Activated B cell treated with CpG ODN at 0.5 μM for 24 hours (primary cell): ENCODE data around the gene CD34. TPM values are rescaled to one million over a fixed set of nuclear protein-coding genes. Genes with fewer than 3 reads are reported as not detected.
"Not testable (repeated sequence)": the region's sequence is repeated elsewhere in the genome, so short reads cannot be mapped to it uniquely, and the experiment has no call there.

Experiments used
- ATAC-seq: fragments of 200-7000 bp; cut with Tn5 transposase; one replicate; pipeline ENCODE4 v1.10.0; 2021; ENCODE audit warnings: low read depth, mild to moderate bottlenecking, moderate library complexity
- CTCF ChIA-PET: fragments of 350-600 bp; sonication (Branson Sonifier 250); formaldehyde crosslinking; loops from one replicate; lab custom pipeline; 2021; ENCODE audit warnings: antibody characterized with exemption; lab: Charles Lee
- POLR2A ChIA-PET: fragments of 350-600 bp; sonication (Branson Sonifier 250); formaldehyde crosslinking; loops from one replicate; lab custom pipeline; 2021; ENCODE audit warnings: antibody characterized with exemption; lab: Charles Lee
- DNase-seq: peaks from one replicate; pipeline ENCODE4 v3.0.0; 2022
- H3K27ac Mint-ChIP-seq: one replicate; pipeline ENCODE4 v1.8.0; 2020; ENCODE audit warnings: mixed read lengths
- H3K27me3 Mint-ChIP-seq: one replicate; pipeline ENCODE4 v1.8.0; 2021; ENCODE audit warnings: mixed read lengths
- H3K36me3 Mint-ChIP-seq: one replicate; pipeline ENCODE4 v1.8.0; 2021; ENCODE audit warnings: low read depth, mixed read lengths
- H3K4me1 Mint-ChIP-seq: one replicate; pipeline ENCODE4 v1.8.0; 2021; ENCODE audit warnings: mixed read lengths
- H3K4me3 Mint-ChIP-seq: one replicate; pipeline ENCODE4 v1.8.0; 2020; ENCODE audit warnings: mild to moderate bottlenecking, mixed read lengths
- H3K9me3 Mint-ChIP-seq: one replicate; pipeline ENCODE4 v1.8.0; 2020; ENCODE audit warnings: mixed read lengths
- intact Hi-C: fragments of 100-400 bp; cut with micrococcal nuclease; formaldehyde crosslinking; loops from one replicate; pipeline ENCODE4 v1.15.1; 2024
- total RNA-seq: library from RNA; stranded (reverse); gene quantifications from 2 replicates; pipeline ENCODE4 v1.2.3, GENCODE V29; 2022
- TF ChIP-seq, protein P1 (sequence below): fragments of 200-600 bp; IDR thresholded peaks from one replicate; pipeline ENCODE4 v1.8.0; 2022; ENCODE audit warnings: antibody characterized with exemption, mild to moderate bottlenecking

Gene CD34
- total RNA-seq, 1 donor from 2014 or later = not detected

GRCh38 chr1:207935166-207935583 lies 24.2 kb upstream of the CD34 start:
- H3K4me3 Mint-ChIP-seq = no peak overlapping the region
- no peaks in the 10 kb centered on the region for H3K36me3 Mint-ChIP-seq
- ATAC-seq = no peak
- intact Hi-C loops = no loop called here
- no peaks in the 10 kb centered on the region for H3K27me3 Mint-ChIP-seq
- no peak for DNase-seq
- POLR2A ChIA-PET = interaction anchor here (1.0 kb wide), 1 partner anchor 28 kb away, joined by 3 read pairs; no protein-coding TSS in a partner anchor
- peaks cover 14% of the 10 kb centered on the region for H3K9me3 Mint-ChIP-seq
- no peak overlapping the region for H3K27ac Mint-ChIP-seq
- CTCF ChIA-PET = no interaction called here
- TF ChIP-seq, protein P1, sequence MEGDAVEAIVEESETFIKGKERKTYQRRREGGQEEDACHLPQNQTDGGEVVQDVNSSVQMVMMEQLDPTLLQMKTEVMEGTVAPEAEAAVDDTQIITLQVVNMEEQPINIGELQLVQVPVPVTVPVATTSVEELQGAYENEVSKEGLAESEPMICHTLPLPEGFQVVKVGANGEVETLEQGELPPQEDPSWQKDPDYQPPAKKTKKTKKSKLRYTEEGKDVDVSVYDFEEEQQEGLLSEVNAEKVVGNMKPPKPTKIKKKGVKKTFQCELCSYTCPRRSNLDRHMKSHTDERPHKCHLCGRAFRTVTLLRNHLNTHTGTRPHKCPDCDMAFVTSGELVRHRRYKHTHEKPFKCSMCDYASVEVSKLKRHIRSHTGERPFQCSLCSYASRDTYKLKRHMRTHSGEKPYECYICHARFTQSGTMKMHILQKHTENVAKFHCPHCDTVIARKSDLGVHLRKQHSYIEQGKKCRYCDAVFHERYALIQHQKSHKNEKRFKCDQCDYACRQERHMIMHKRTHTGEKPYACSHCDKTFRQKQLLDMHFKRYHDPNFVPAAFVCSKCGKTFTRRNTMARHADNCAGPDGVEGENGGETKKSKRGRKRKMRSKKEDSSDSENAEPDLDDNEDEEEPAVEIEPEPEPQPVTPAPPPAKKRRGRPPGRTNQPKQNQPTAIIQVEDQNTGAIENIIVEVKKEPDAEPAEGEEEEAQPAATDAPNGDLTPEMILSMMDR = no peak
- peaks cover 4% of the 10 kb centered on the region for H3K4me1 Mint-ChIP-seq

GRCh38 chr1:207933205-207933800 lies 22.4 kb upstream of the CD34 start:
- CTCF ChIA-PET = no interaction called here
- TF ChIP-seq, protein P1 = no peak
- ATAC-seq (no peak), DNase-seq (no peak)
- POLR2A ChIA-PET = no interaction called here
- no peak overlapping the region for H3K4me3 Mint-ChIP-seq
- no peaks in the 10 kb centered on the region for H3K36me3 Mint-ChIP-seq
- H3K27ac Mint-ChIP-seq = no peak overlapping the region
- H3K9me3 Mint-ChIP-seq = peaks cover 14% of the 10 kb centered on the region
- intact Hi-C loops = no loop called here
- H3K27me3 Mint-ChIP-seq = peaks cover 2% of the 10 kb centered on the region
- peaks cover 4% of the 10 kb centered on the region for H3K4me1 Mint-ChIP-seq

DNA sequence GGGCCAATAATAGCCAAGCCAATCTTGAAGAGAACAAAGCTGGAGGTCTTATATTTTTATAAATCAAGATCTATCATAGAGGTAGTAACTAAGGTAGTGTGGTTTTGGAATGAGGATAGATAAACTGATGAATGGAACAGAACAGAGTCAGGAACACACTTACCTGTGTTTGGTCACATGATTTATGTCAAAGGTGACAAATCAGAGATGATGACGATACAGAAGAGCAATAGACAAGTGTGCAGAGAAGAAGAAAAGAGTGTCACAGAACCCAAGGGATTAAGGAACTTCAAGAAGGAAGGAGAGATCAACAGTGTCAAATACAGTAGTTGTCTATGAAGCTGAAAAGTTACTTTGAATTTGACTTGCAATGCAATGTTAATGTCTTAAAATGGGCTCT lies 16.1 kb upstream of the CD34 start:
- Mint-ChIP-seq H3K9me3 (peaks cover 3% of the 10 kb centered on the region), H3K4me3 (no peak overlapping the region), H3K4me1 (no peaks in the 10 kb centered on the region), H3K27ac (no peak overlapping the region), H3K36me3 (no peaks in the 10 kb centered on the region), H3K27me3 (peaks cover 16% of the 10 kb centered on the region)
- TF ChIP-seq, protein P1 = no peak
- ATAC-seq (no peak), DNase-seq (no peak)
- ChIA-PET CTCF (no interaction called here), POLR2A (no interaction called here)
- intact Hi-C loops = no loop called here

DNA sequence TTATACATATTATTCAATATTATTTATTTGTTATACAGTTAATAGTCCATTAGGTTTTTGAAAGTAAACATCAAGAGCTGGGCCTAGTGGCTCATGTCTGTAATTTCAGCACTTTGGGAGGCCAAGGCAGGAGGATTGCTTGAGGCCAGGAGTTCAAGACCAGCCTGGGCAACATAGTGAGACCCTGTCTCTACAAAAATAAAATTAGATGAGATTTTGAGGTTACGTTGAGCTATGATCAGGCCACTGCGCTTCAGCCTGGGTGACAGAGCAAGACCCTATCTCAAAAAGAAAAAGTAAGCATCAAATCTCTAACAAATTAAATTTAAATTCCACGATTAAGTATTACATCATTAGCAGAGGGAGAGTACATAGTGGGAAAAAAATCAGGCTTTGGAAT lies 15.0 kb upstream of the CD34 start:
- peaks cover 21% of the 10 kb centered on the region for H3K27me3 Mint-ChIP-seq
- intact Hi-C loops, DNase-seq, CTCF ChIA-PET, H3K36me3 Mint-ChIP-seq, POLR2A ChIA-PET, H3K4me3 Mint-ChIP-seq, H3K9me3 Mint-ChIP-seq, H3K4me1 Mint-ChIP-seq, ATAC-seq, H3K27ac Mint-ChIP-seq: not testable (repeated sequence)

DNA sequence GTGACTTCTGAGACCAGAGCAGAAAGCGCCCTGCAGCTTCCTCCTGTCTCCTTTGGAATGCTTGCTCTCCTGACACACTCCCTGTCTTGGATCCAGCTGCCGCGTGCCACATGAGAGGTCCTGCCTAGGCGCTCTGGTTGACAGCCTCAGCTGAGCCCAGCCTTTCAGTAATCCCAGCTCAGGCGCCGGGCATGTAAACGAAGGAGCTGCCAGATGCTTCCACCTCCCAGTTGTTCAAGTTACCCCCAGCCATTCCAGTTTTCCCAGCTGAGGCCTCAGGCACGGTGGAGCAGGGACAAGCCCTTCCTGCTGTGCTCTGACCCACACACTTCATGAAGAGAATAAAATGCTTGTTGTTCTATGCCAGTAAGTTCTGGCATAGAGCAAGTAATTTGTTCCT lies 14.3 kb upstream of the CD34 start:
- Mint-ChIP-seq H3K9me3 (no peaks in the 10 kb centered on the region), H3K4me3 (no peak overlapping the region), H3K36me3 (no peaks in the 10 kb centered on the region), H3K27ac (no peak overlapping the region), H3K4me1 (no peaks in the 10 kb centered on the region), H3K27me3 (peaks cover 23% of the 10 kb centered on the region)
- ChIA-PET POLR2A (no interaction called here), CTCF (no interaction called here)
- intact Hi-C loops = no loop called here
- DNase-seq = no peak
- TF ChIP-seq, protein P1 = no peak
- no peak for ATAC-seq

DNA sequence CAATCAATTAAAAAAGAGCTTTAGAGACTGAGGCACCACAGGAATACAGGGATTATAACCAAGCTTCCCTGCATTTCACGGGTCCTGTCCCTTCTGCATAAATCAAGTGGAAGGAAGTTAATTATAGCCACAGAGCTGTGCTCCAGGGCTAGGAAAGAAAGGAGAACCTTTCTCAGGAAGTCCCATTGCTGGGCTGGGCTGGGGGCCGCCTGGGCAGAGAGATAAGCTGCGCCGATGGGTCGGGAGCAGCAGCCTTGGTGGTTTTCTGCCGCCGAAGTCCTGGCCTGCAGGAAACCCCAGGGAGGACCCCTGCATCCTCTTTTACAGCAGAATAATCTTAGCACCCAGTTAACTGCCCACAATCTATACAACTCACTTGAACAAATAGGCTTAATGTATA lies 12.6 kb upstream of the CD34 start:
- CTCF ChIA-PET = no interaction called here
- peaks cover 31% of the 10 kb centered on the region for H3K27me3 Mint-ChIP-seq

More for the DNA sequence above, 12.6 kb upstream of the CD34 start:
- Mint-ChIP-seq H3K36me3 (no peaks in the 10 kb centered on the region), H3K9me3 (no peaks in the 10 kb centered on the region), H3K4me3 (no peak overlapping the region), H3K4me1 (peaks cover 7% of the 10 kb centered on the region), H3K27ac (no peak overlapping the region)
- intact Hi-C loops = no loop called here
- no peak for DNase-seq
- TF ChIP-seq, protein P1 = no peak
- no peak for ATAC-seq
- POLR2A ChIA-PET = no interaction called here
